Hepatocyte (in vitro differentiated cells): ENCODE results near the gene PCSK6. TPM values are rescaled to one million over a fixed set of nuclear protein-coding genes. Genes with fewer than 3 reads are reported as not detected.

ENCODE experiments used
- DNase-seq: peaks from one replicate; pipeline ENCODE4 v3.0.0-alpha.2; 2016; ENCODE audit warnings: low spot score
- H2AFZ ChIP-seq: fragments of 200-600 bp; sonication (generic); 2 replicates; pipeline ENCODE4 v1.6.0; 2016; ENCODE audit warnings: antibody characterized with exemption, mild to moderate bottlenecking
- H3K27ac ChIP-seq: fragments of 200-600 bp; sonication (generic); 2 replicates; pipeline ENCODE4 v1.5.1; 2016; ENCODE audit warnings: mild to moderate bottlenecking
- H3K27me3 ChIP-seq: fragments of 200-600 bp; sonication (generic); 2 replicates; pipeline ENCODE4 v1.6.1; 2016
- H3K36me3 ChIP-seq: fragments of 200-600 bp; sonication (generic); replicated peaks from 2 replicates; pipeline ENCODE4 v1.5.1; 2016; ENCODE audit warnings: low read depth; ENCODE audit not compliant: insufficient read depth
- H3K4me1 ChIP-seq: fragments of 200-600 bp; sonication (generic); 2 replicates; pipeline ENCODE4 v1.5.1; 2016; ENCODE audit warnings: mild to moderate bottlenecking, moderate library complexity; ENCODE audit not compliant: insufficient read depth
- H3K4me2 ChIP-seq: fragments of 200-600 bp; sonication (generic); 2 replicates; pipeline ENCODE4 v1.6.0; 2016
- H3K4me3 ChIP-seq: fragments of 200-600 bp; sonication (generic); 2 replicates; pipeline ENCODE4 v1.5.1; 2016; ENCODE audit warnings: mild to moderate bottlenecking
- H3K79me2 ChIP-seq: fragments of 200-600 bp; sonication (generic); 2 replicates; pipeline ENCODE4 v1.6.0; 2017; ENCODE audit warnings: mild to moderate bottlenecking
- H3K9me2 ChIP-seq: fragments of 200-600 bp; sonication (generic); replicated peaks from 2 replicates; pipeline ENCODE4 v1.6.0; 2017; ENCODE audit warnings: mild to moderate bottlenecking; ENCODE audit not compliant: insufficient read depth
- H3K9me3 ChIP-seq: fragments of 200-600 bp; sonication (generic); 2 replicates; pipeline ENCODE4 v1.5.1; 2016; ENCODE audit warnings: low read depth, mild to moderate bottlenecking
- H4K20me1 ChIP-seq: fragments of 200-600 bp; sonication (generic); 2 replicates; pipeline ENCODE4 v1.6.0; 2016; ENCODE audit warnings: mild to moderate bottlenecking; ENCODE audit not compliant: insufficient read depth, poor library complexity, severe bottlenecking
- EZH2 ChIP-seq: fragments of 200-600 bp; sonication (generic); IDR thresholded peaks from 2 replicates; pipeline ENCODE4 v1.6.1; 2016; ENCODE audit warnings: antibody characterized with exemption, mild to moderate bottlenecking, borderline replicate concordance
- EZH2phosphoT487 ChIP-seq: fragments of 200-600 bp; sonication (generic); IDR thresholded peaks from one replicate; pipeline ENCODE4 v1.6.1; 2018; ENCODE audit warnings: antibody characterized with exemption, mild to moderate bottlenecking, low read depth, moderate library complexity; ENCODE audit not compliant: unreplicated experiment, severe bottlenecking
- WGBS: methylation state at CpG from one replicate; pipeline ENCODE4 v1.1.6; 2016; ENCODE audit warnings: low lambda C conversion rate; ENCODE audit errors: missing lambda C conversion rate; 5-methylcytosine and 5-hydroxymethylcytosine counted together
- polyA plus RNA-seq: library from polyadenylated mRNA; unstranded; fragments of >200 nt; fragmentation: Nextera tagmentation; extraction: Ambion mirVana; gene quantifications from 2 replicates; pipeline ENCODE4 v1.2.1, GENCODE V29; 2016
- total RNA-seq: library from RNA; depleted of rRNA; stranded (reverse); fragments of >200 nt; gene quantifications from 2 replicates; pipeline ENCODE4 v1.2.3, GENCODE V29; 2014
- TF ChIP-seq, protein P1 (sequence below): fragments of 200-600 bp; sonication (generic); IDR thresholded peaks from 2 replicates; pipeline ENCODE4 v1.5.1; 2016; ENCODE audit warnings: antibody characterized with exemption, mild to moderate bottlenecking; ENCODE audit not compliant: poor library complexity

The PCSK6 gene
- total and polyA plus RNA-seq, 2 experiments from 2014 or later, result 31.7 to 40.5 TPM

GRCh38 chr15:101535170-101535902 is 45.8 kb upstream of the PCSK6 start:
- WGBS, result 94% methylated on average over 27 of the region's 29 CpGs
- no peak for DNase-seq
- Histone ChIP-seq H3K4me2 (no peak overlapping the region), H3K9me3 (no peaks in the 10 kb centered on the region), H3K36me3 (no peaks in the 10 kb centered on the region), H4K20me1 (no peaks in the 10 kb centered on the region), H3K27me3 (no peaks in the 10 kb centered on the region), H3K4me1 (peaks cover 5% of the 10 kb centered on the region), H3K9me2 (no peaks in the 10 kb centered on the region), H2AFZ (no peak overlapping the region), H3K27ac (no peak overlapping the region), H3K4me3 (no peak overlapping the region), H3K79me2 (no peaks in the 10 kb centered on the region)
- TF ChIP-seq, protein P1, sequence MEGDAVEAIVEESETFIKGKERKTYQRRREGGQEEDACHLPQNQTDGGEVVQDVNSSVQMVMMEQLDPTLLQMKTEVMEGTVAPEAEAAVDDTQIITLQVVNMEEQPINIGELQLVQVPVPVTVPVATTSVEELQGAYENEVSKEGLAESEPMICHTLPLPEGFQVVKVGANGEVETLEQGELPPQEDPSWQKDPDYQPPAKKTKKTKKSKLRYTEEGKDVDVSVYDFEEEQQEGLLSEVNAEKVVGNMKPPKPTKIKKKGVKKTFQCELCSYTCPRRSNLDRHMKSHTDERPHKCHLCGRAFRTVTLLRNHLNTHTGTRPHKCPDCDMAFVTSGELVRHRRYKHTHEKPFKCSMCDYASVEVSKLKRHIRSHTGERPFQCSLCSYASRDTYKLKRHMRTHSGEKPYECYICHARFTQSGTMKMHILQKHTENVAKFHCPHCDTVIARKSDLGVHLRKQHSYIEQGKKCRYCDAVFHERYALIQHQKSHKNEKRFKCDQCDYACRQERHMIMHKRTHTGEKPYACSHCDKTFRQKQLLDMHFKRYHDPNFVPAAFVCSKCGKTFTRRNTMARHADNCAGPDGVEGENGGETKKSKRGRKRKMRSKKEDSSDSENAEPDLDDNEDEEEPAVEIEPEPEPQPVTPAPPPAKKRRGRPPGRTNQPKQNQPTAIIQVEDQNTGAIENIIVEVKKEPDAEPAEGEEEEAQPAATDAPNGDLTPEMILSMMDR, result no peak
- TF ChIP-seq EZH2 (no peak), EZH2phosphoT487 (no peak)

DNA sequence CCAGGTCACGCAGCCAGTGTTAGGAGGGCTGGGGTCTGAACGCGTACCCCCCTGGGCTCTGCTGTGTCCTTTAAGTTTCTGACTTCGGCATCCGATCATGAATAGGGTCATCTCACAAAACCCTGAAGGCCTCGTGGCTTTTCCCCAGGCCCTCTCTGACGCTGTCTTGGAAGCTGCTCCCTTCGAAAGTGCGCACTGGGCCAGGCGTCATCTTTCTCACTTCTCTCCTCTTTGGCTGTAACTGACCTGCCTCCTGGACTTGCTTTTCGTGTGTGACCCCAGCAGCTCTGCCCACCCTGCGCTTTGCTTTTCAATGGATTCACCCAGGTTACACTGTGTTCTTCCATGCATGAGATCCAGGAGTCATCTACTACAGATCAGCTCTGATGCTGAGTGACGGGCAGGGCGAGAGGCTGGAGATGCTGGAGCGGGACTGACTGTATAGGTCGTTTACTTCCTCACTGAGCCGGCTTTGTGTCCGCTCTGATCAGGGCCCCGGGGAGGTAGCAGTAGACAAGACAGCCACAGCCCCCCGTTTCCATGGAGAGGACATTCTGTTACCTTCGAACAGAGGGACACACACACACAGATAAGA is 45.0 kb upstream of the PCSK6 start:
- no peak overlapping the region for H3K27ac ChIP-seq
- TF ChIP-seq EZH2 (no peak), EZH2phosphoT487 (no peak)
- TF ChIP-seq, protein P1, result no peak
- no peaks in the 10 kb centered on the region for H3K9me3 ChIP-seq
- H3K9me2 ChIP-seq, result no peaks in the 10 kb centered on the region
- no peaks in the 10 kb centered on the region for H4K20me1 ChIP-seq
- no peaks in the 10 kb centered on the region for H3K79me2 ChIP-seq
- no peak overlapping the region for H2AFZ ChIP-seq
- no peak for DNase-seq
- H3K36me3 ChIP-seq, result no peaks in the 10 kb centered on the region
- 84% methylated on average over 21 of the region's 21 CpGs for WGBS
- H3K4me2 ChIP-seq, result no peak overlapping the region
- no peak overlapping the region for H3K4me3 ChIP-seq
- peaks cover 5% of the 10 kb centered on the region for H3K4me1 ChIP-seq
- no peaks in the 10 kb centered on the region for H3K27me3 ChIP-seq

GRCh38 chr15:101533371-101534140 is 44.0 kb upstream of the PCSK6 start:
- no peak overlapping the region for H3K27ac ChIP-seq
- no peaks in the 10 kb centered on the region for H3K79me2 ChIP-seq
- H3K36me3 ChIP-seq, result no peaks in the 10 kb centered on the region

More at GRCh38 chr15:101533371-101534140, 44.0 kb upstream of the PCSK6 start:
- H3K9me2 ChIP-seq, result no peaks in the 10 kb centered on the region
- H3K9me3 ChIP-seq, result no peaks in the 10 kb centered on the region
- H3K4me3 ChIP-seq, result no peak overlapping the region
- peaks cover 12% of the 10 kb centered on the region for H3K4me1 ChIP-seq
- WGBS, result 90% methylated on average over 13 of the region's 13 CpGs
- no peak overlapping the region for H3K4me2 ChIP-seq
- no peak overlapping the region for H2AFZ ChIP-seq
- H3K27me3 ChIP-seq, result no peaks in the 10 kb centered on the region
- no peak for DNase-seq
- TF ChIP-seq, protein P1, result no peak
- TF ChIP-seq EZH2 (no peak), EZH2phosphoT487 (no peak)
- no peaks in the 10 kb centered on the region for H4K20me1 ChIP-seq
